DND-41 (cell line): Measurements from ENCODE around the gene CAPZA1.

ENCODE experiments used
- ATAC-seq: fragments of 200-7000 bp; cut with Tn5 transposase; 3 replicates; pipeline ENCODE4 v1.9.1; 2021; ENCODE audit warnings: low read depth; ENCODE audit not compliant: insufficient read depth
- DNase-seq: peaks from one replicate; pipeline ENCODE4 v3.0.0-alpha.2; 2020
- H2AFZ ChIP-seq: 2 replicates; pipeline ENCODE4 v1.6.0; 2012; ENCODE audit warnings: low read depth, low read length
- H3K27ac ChIP-seq: 2 replicates; pipeline ENCODE4 v1.5.1; 2012; ENCODE audit warnings: low read length, inconsistent platforms
- H3K27me3 ChIP-seq: fragments of 200-600 bp; sonication (generic); 2 replicates; pipeline ENCODE4 v1.6.0; 2012; ENCODE audit warnings: low read length, mild to moderate bottlenecking, inconsistent platforms; ENCODE audit not compliant: insufficient read depth, poor library complexity
- H3K36me3 ChIP-seq: 2 replicates; pipeline ENCODE4 v1.5.1; 2012; ENCODE audit warnings: low read length, inconsistent platforms; ENCODE audit not compliant: insufficient read depth
- H3K4me1 ChIP-seq: 2 replicates; pipeline ENCODE4 v1.5.1; 2012; ENCODE audit warnings: mild to moderate bottlenecking, low read length; ENCODE audit not compliant: insufficient read depth
- H3K4me2 ChIP-seq: 2 replicates; pipeline ENCODE4 v1.6.0; 2012; ENCODE audit warnings: mild to moderate bottlenecking, moderate library complexity, low read length, inconsistent platforms; ENCODE audit not compliant: insufficient read depth
- H3K4me3 ChIP-seq, 2 experiments: fragments of 200-600 bp in 1 of 2; shearing (Covaris generic) in 1 of 2; 2 replicates each; pipeline ENCODE4 v1.5.1; 2012 to 2016; ENCODE audit warnings: inconsistent platforms in 2 of 2, low read length in 2 of 2, mild to moderate bottlenecking in 2 of 2, low read depth in 1 of 2, moderate library complexity in 1 of 2
- H3K79me2 ChIP-seq: 2 replicates; pipeline ENCODE4 v1.6.0; 2012; ENCODE audit warnings: low read length, inconsistent platforms; ENCODE audit not compliant: insufficient read depth
- H3K9ac ChIP-seq: 2 replicates; pipeline ENCODE4 v1.6.0; 2012; ENCODE audit warnings: low read depth, mild to moderate bottlenecking, inconsistent platforms, low read length, moderate library complexity
- H3K9me3 ChIP-seq: 2 replicates; pipeline ENCODE4 v1.5.1; 2012; ENCODE audit warnings: low read length, moderate library complexity, mild to moderate bottlenecking, inconsistent platforms; ENCODE audit not compliant: insufficient read depth, severe bottlenecking
- H4K20me1 ChIP-seq: 2 replicates; pipeline ENCODE4 v1.6.0; 2012; ENCODE audit warnings: low read length; ENCODE audit not compliant: insufficient read depth
- EZH2 ChIP-seq: IDR thresholded peaks from 3 replicates; pipeline ENCODE4 v1.6.1; 2012; ENCODE audit warnings: borderline replicate concordance, low read depth, mild to moderate bottlenecking, moderate library complexity, low read length, inconsistent platforms; ENCODE audit not compliant: severe bottlenecking
- TF ChIP-seq, protein P1 (sequence below): IDR thresholded peaks from 2 replicates; pipeline ENCODE4 v1.5.1; 2012; ENCODE audit warnings: borderline replicate concordance, low read length, moderate library complexity, mild to moderate bottlenecking; ENCODE audit not compliant: poor library complexity, severe bottlenecking; ENCODE audit errors: extremely low read depth

CAPZA1 gene

DNA sequence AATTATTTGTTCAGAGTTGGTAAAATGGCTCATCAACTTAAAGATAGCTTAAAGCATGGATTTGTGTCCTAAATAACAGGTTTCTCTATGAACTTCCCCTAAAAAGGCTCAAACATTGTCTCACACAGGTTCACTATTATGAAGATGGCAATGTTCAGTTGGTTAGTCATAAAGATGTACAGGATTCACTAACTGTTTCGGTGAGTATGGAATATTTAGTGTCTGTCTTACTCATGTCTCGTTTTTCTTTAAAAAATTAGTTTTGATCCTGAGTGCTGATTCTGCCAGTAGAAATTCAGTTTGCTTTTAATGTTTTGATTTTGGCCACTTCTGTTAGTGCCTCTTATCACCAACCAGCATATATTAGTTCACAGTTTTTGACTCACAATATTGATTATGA lies 47.3 kb downstream of the CAPZA1 start:
- no peak overlapping the region for H3K9ac ChIP-seq
- H3K4me1 ChIP-seq, result no peaks in the 10 kb centered on the region
- no peaks in the 10 kb centered on the region for H4K20me1 ChIP-seq
- H3K27ac ChIP-seq, result no peak overlapping the region
- no peak for TF ChIP-seq EZH2
- TF ChIP-seq, protein P1, sequence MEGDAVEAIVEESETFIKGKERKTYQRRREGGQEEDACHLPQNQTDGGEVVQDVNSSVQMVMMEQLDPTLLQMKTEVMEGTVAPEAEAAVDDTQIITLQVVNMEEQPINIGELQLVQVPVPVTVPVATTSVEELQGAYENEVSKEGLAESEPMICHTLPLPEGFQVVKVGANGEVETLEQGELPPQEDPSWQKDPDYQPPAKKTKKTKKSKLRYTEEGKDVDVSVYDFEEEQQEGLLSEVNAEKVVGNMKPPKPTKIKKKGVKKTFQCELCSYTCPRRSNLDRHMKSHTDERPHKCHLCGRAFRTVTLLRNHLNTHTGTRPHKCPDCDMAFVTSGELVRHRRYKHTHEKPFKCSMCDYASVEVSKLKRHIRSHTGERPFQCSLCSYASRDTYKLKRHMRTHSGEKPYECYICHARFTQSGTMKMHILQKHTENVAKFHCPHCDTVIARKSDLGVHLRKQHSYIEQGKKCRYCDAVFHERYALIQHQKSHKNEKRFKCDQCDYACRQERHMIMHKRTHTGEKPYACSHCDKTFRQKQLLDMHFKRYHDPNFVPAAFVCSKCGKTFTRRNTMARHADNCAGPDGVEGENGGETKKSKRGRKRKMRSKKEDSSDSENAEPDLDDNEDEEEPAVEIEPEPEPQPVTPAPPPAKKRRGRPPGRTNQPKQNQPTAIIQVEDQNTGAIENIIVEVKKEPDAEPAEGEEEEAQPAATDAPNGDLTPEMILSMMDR, result no peak
- peaks cover 92% of the 10 kb centered on the region for H3K36me3 ChIP-seq
- H3K4me2 ChIP-seq, result no peak overlapping the region
- H3K9me3 ChIP-seq, result no peaks in the 10 kb centered on the region
- DNase-seq, result no peak
- no peak overlapping the region for H3K4me3 ChIP-seq
- no peaks in the 10 kb centered on the region for H3K27me3 ChIP-seq
- H3K79me2 ChIP-seq, result no peaks in the 10 kb centered on the region
- no peak for ATAC-seq
- no peak overlapping the region for H2AFZ ChIP-seq

DNA sequence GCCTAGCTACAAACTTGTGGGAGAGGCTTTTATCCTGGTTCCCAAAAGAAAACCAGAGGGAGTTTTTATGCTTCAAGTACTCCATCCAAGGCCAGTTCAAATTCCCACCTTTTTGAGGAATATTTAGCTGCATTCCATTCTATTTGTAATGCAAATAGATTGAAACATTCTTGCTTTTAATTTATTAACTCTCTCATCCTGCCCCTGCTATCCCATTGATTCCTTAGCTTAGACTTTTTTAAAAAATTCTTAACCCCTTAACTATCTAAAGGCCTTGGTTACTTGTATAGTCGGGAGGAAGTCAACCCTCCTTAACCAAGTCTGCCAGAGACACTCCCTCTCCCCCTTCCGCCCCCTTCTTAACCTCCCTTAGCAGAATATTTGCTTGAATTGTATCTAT lies 52.4 kb downstream of the CAPZA1 start:
- H3K4me1 ChIP-seq, result peaks cover 26% of the 10 kb centered on the region
- no peaks in the 10 kb centered on the region for H3K27me3 ChIP-seq
- DNase-seq, result no peak
- H3K9ac ChIP-seq, result no peak overlapping the region
- no peak for ATAC-seq
- TF ChIP-seq EZH2, result no peak
- TF ChIP-seq, protein P1, result no peak
- H2AFZ ChIP-seq, result no peak overlapping the region
- no peak overlapping the region for H3K4me3 ChIP-seq
- H3K9me3 ChIP-seq, result no peaks in the 10 kb centered on the region
- H3K27ac ChIP-seq, result no peak overlapping the region
- peaks cover 25% of the 10 kb centered on the region for H3K79me2 ChIP-seq
- H3K4me2 ChIP-seq, result no peak overlapping the region
- peaks cover 56% of the 10 kb centered on the region for H3K36me3 ChIP-seq
- H4K20me1 ChIP-seq, result no peaks in the 10 kb centered on the region

DNA sequence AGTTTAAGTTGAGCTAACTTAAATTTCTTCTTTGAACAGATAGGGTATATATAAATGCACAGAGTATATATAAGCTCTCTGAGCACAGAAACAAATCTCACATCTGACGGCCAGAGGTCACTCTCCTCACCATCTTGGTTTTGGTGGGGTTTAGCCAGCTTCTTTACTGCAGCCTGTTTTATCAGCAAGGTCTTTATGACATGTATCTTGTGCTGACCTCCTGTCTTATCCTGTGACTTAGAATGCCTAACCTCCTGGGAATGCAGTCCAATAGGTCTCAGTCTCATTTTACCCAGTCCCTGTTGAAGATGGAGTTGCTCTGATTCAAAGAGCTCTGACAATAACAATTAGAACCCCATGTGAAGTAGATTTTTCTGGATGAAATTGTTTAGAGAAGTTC lies 53.2 kb downstream of the CAPZA1 start:
- H3K79me2 ChIP-seq, result peaks cover 33% of the 10 kb centered on the region
- TF ChIP-seq, protein P1, result no peak
- no peak for TF ChIP-seq EZH2
- H4K20me1 ChIP-seq, result no peaks in the 10 kb centered on the region
- no peaks in the 10 kb centered on the region for H3K9me3 ChIP-seq
- H3K4me3 ChIP-seq, result no peak overlapping the region
- peaks cover 34% of the 10 kb centered on the region for H3K4me1 ChIP-seq
- ATAC-seq (no peak), DNase-seq (no peak)
- H3K9ac ChIP-seq, result no peak overlapping the region
- H3K27me3 ChIP-seq, result no peaks in the 10 kb centered on the region
- H3K27ac ChIP-seq, result no peak overlapping the region
- peaks cover 55% of the 10 kb centered on the region for H3K36me3 ChIP-seq
- H2AFZ ChIP-seq, result no peak overlapping the region
- H3K4me2 ChIP-seq, result no peak overlapping the region
